Gastroesophageal sphincter (tissue), 3 donors: ENCODE results near the gene SRRT.

Experiments
- EP300 ChIP-seq: sonication (generic); formaldehyde crosslinking; IDR thresholded peaks from one replicate; pipeline ENCODE4 v1.6.1; 2017; ENCODE audit warnings: antibody characterized with exemption, mild to moderate bottlenecking
- TF ChIP-seq, protein P1 (sequence below), 4 experiments: fragments of 200-600 bp in 2 of 4; fragments of 450-650 bp in 2 of 4; sonication (generic) in 1 of 4; IDR thresholded peaks; one replicate each; pipeline ENCODE4 v1.5.1; 2017 to 2019; ENCODE audit warnings: antibody characterized with exemption in 4 of 4, mild to moderate bottlenecking in 2 of 4, moderate library complexity in 2 of 4

DNA sequence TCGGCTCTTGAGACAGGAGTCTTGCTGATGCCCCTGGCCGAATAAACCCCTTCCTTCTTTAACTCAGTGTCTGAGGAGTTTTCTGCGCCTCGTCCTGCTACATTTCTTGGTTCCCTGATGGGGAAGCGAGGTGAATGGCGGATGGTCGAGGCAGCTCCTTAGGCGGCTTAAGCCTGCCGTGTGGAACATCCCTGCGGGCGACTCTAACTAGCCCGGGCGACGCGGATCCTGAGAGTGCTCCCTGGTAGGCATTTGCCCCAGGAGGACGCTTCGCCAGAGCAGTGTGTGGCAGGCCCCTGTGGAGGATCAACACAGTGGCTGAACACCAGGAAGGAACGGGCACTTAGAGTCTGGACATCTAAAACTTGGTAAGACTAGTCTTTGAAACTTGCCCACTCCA, 35.5 kb upstream of the SRRT start:
- no peak for TF ChIP-seq EP300
- TF ChIP-seq, protein P1, sequence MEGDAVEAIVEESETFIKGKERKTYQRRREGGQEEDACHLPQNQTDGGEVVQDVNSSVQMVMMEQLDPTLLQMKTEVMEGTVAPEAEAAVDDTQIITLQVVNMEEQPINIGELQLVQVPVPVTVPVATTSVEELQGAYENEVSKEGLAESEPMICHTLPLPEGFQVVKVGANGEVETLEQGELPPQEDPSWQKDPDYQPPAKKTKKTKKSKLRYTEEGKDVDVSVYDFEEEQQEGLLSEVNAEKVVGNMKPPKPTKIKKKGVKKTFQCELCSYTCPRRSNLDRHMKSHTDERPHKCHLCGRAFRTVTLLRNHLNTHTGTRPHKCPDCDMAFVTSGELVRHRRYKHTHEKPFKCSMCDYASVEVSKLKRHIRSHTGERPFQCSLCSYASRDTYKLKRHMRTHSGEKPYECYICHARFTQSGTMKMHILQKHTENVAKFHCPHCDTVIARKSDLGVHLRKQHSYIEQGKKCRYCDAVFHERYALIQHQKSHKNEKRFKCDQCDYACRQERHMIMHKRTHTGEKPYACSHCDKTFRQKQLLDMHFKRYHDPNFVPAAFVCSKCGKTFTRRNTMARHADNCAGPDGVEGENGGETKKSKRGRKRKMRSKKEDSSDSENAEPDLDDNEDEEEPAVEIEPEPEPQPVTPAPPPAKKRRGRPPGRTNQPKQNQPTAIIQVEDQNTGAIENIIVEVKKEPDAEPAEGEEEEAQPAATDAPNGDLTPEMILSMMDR (IDR thresholded peaks at IDR 0.05): no peak
